22Rv1 (cell line): ENCODE data around the gene PRKCE.

ENCODE experiments used
- ZFX ChIP-seq: fragments of 450-650 bp; IDR thresholded peaks from 2 replicates; pipeline ENCODE4 v1.6.1; 2017; ENCODE audit warnings: antibody characterized with exemption, borderline replicate concordance
- TF ChIP-seq, protein P1 (sequence below): fragments of 450-650 bp; IDR thresholded peaks from 2 replicates; pipeline ENCODE4 v1.5.1; 2017; ENCODE audit warnings: mild to moderate bottlenecking

DNA sequence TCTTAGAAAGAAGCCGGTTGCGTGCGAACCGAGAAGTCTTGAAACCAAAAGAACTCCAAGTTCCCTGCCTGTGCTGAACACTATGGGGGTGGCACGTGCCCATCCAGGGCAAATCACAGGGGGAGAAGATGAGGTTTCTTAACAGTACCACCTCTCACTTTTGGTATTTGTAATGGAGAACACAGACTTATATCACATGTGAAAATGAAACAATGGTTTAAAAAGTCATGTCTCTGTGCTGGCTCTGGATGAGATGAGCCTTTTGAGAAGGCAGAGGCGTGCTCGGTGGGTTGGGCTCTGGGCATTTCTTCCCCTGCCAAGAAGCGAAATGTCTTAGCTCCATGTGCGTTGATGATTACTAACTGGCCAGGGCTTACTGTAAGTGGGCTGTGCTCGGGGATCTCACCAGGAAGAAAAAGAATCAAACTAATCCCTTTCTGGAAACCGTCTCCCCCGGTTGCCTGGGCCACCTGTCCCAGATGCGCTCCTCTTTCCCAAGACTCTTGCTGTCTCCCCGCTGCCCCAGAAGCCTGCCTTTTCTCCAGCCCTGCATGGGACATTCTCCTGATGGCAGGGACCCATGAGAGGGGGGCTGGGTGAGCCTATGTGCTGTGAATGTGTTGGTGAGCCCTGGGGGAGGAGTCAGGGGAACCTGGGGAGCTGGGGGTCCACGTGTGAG, 252.9 kb downstream of the PRKCE start:
- TF ChIP-seq, protein P1, sequence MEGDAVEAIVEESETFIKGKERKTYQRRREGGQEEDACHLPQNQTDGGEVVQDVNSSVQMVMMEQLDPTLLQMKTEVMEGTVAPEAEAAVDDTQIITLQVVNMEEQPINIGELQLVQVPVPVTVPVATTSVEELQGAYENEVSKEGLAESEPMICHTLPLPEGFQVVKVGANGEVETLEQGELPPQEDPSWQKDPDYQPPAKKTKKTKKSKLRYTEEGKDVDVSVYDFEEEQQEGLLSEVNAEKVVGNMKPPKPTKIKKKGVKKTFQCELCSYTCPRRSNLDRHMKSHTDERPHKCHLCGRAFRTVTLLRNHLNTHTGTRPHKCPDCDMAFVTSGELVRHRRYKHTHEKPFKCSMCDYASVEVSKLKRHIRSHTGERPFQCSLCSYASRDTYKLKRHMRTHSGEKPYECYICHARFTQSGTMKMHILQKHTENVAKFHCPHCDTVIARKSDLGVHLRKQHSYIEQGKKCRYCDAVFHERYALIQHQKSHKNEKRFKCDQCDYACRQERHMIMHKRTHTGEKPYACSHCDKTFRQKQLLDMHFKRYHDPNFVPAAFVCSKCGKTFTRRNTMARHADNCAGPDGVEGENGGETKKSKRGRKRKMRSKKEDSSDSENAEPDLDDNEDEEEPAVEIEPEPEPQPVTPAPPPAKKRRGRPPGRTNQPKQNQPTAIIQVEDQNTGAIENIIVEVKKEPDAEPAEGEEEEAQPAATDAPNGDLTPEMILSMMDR: no peak
- no peak for TF ChIP-seq ZFX
